SK-N-SH treated with all-trans-retinoic acid at 6 μM for 48 hours (cell line): ENCODE results near the gene ZNF653.

Source experiments
- CSDC2 ChIP-seq: fragments of 250-450 bp; sonication (Bioruptor Pico); IDR thresholded peaks from 2 replicates; pipeline ENCODE4 v1.5.0; 2020; ENCODE audit warnings: mild to moderate bottlenecking, moderate library complexity
- PATZ1 ChIP-seq: fragments of 250-450 bp; sonication (Bioruptor Pico); IDR thresholded peaks from 2 replicates; pipeline ENCODE4 v1.8.0; 2020; ENCODE audit warnings: mild to moderate bottlenecking, moderate library complexity, borderline replicate concordance
- RARB ChIP-seq: fragments of 250-450 bp; sonication (Bioruptor Pico); IDR thresholded peaks from 2 replicates; pipeline ENCODE4 v1.8.0; 2021; ENCODE audit warnings: mild to moderate bottlenecking, moderate library complexity

- TF ChIP-seq PATZ1 (CRISPR knock-in tag) (no peak), RARB (CRISPR knock-in tag) (no peak), CSDC2 (CRISPR knock-in tag) (no peak)
These were observed 29.3 kb upstream of the ZNF653 start for GRCh38 chr19:11534948-11535347.
